GM10248 (cell line): Measurements from ENCODE around the gene MUC21.
"Not testable (repeated sequence)": the region's sequence is repeated elsewhere in the genome, so short reads cannot be mapped to it uniquely, and the experiment has no call there.

Experiments
- CTCF ChIA-PET: fragments of 300-600 bp; sonication (Branson Sonifier 250); formaldehyde crosslinking; extraction: SDS; loops from one replicate; lab custom pipeline; 2021; ENCODE audit warnings: antibody characterized with exemption; lab: Yijun Ruan, JAX
- POLR2A ChIA-PET: fragments of 350-650 bp; sonication (Branson Sonifier 250); formaldehyde crosslinking; extraction: SDS; loops from one replicate; lab custom pipeline; 2020; ENCODE audit warnings: antibody characterized with exemption; lab: Yijun Ruan, JAX
- DNase-seq: peaks from one replicate; pipeline ENCODE4 v3.0.0; 2012; ENCODE audit errors: extremely low spot score
- CTCF ChIP-seq: IDR thresholded peaks from 2 replicates; pipeline ENCODE4 v1.5.1; 2012; ENCODE audit warnings: mild to moderate bottlenecking, low read depth; ENCODE audit errors: extremely low read depth, missing control alignments, control extremely low read depth

Gene MUC21

GRCh38 chr6:30990422-30991086 is 7.0 kb downstream of the MUC21 start:
- CTCF ChIA-PET: interaction anchor here (1.2 kb wide), 1 partner anchor 311 kb away, joined by 4 read pairs; no protein-coding TSS in a partner anchor
- no peak for TF ChIP-seq CTCF
- POLR2A ChIA-PET: no interaction called here
- no peak for DNase-seq

DNA sequence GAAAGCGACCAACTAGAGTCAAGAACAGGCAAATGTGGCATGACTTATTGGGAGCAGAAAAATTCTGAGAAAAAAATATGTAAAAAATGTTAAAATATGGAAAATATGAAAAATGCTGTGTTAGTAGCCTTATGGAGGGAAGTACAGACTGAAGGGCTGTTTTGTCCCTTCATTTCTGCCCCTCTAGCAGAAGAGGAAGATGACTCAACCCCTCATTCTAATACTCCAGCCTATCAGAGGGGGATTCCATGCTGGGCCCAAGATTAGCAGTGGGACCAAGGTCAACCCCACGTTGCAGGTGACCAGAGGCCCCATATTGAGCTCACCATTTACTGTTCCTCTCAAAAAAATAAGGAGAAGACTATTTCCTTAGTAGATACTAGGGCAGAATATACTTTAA is 8.4 kb downstream of the MUC21 start:
- DNase-seq: no peak
- TF ChIP-seq CTCF: no peak
- POLR2A ChIA-PET: no interaction called here
- CTCF ChIA-PET: no interaction called here

GRCh38 chr6:30997301-30997700 is 13.8 kb downstream of the MUC21 start:
- DNase-seq: no peak
- CTCF ChIA-PET: interaction anchor here (1.4 to 1.7 kb wide), 3 partner anchors 9 to 175 kb away, joined by 3 to 5 read pairs (median 4); no protein-coding TSS in a partner anchor
- no peak for TF ChIP-seq CTCF
- POLR2A ChIA-PET: no interaction called here

DNA sequence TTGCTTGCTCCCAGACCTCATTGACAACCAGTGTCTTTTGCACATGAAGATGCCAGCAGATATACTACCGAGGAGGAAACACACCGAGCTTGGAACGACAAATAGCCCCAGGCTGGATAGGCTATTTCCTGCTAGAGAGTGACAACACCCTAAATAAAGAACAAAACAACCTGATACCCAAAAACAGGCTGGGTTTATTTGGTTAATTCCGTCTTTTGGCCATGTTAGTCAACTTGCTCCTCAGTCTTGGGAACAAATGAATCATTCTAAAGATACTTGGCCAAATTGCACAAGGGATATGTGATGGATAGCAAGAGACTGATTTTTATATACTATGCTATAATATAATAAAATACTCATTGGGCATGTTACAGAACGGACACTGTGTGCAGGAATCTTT is 15.3 kb downstream of the MUC21 start:
- no peak for DNase-seq
- ChIA-PET CTCF (interaction anchor here (1.2 to 1.7 kb wide), 3 partner anchors 10 to 176 kb away, joined by 3 to 4 read pairs (median 3); no protein-coding TSS in a partner anchor), POLR2A (no interaction called here)
- no peak for TF ChIP-seq CTCF

DNA sequence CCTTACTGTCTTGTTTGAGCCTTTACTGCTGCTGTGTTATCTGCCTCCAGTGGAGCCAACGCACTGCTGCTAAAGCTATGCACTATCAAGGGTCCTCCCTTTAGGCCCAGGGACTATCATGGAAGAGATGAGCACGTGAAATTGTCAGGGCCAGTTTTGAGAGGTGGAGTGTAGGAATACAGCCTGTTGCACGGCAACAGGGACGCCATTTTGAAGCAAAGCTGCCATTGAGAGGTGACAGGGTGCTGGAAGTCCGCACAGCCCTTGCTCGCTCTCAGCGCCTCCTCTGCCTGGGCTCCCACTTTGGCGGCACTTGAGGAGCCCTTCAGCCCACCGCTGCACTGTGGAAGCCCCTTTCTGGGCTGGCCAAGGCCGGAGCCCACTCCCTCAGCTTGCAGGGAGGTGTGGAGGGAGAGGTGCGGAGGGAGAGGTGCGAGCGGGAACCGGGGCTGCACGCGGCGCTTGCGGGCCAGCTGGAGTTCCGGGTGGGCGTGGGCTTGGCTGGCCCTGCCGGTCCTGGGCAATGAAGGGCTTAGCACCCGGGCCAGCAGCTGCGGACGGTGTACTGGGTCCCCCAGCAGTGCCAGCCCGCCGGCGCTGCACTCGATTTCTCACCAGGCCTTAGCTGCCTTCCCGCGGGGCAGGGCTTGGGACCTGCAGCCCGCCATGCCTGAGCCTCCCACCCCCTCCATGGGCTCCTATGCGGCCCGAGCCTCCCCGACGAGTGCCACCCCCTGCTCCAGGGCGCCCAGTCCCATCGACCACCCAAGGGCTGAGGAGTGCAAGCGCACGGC is 16.7 kb downstream of the MUC21 start:
- POLR2A ChIA-PET, DNase-seq: not testable (repeated sequence)
- CTCF ChIA-PET: interaction anchor here (1.2 kb wide), 1 partner anchor 8 kb away, joined by 3 read pairs; no protein-coding TSS in a partner anchor

- CTCF ChIA-PET: interaction anchor here (1.3 kb wide), 1 partner anchor 86 kb away, joined by 4 read pairs; no protein-coding TSS in a partner anchor
Measured at GRCh38 chr6:31001281-31001888, 17.9 kb downstream of the MUC21 start.

More at GRCh38 chr6:31001281-31001888, 17.9 kb downstream of the MUC21 start:
- POLR2A ChIA-PET: no interaction called here
- no peak for TF ChIP-seq CTCF
- no peak for DNase-seq
